AG20443 (cell line): ENCODE results near the gene ADAMTS4.
A peak's percentile ranks its signal among the peaks of the same experiment; 100 is the strongest.

Source experiments
- DNase-seq: peaks from one replicate; pipeline ENCODE4 v3.0.0; 2012; ENCODE audit warnings: low spot score, mixed read lengths

Gene ADAMTS4

DNA sequence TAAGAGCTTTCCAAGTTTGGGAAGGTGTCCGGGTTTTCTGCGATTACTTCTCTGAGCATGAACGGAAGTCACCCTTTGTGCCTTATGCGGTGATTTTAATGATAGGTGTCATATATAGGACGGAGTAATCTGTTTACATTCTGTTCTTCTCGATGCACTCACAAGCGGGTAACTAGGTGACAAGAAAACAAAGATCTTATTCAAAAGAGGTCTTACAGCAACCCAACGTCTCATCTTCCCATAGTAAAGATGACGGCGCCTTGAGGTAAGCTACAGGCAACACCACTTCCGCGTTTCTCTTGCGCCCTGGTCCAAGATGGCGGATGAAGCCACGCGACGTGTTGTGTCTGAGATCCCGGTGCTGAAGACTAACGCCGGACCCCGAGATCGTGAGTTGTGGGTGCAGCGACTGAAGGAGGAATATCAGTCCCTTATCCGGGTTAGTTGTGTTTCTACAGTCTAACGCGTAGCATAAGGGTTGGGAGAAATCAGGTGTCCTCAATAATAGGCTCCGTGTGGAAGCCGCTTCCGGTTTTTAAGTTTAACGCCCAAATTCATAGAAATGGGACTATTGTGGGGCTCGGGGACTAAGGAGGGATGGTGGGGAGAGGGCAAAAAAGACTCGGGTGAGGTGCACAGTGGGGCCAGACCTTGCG lies 45.0 kb downstream of the ADAMTS4 start, which contains the start of gene UFC1:
Gene UFC1, plus strand, starts transcription at position 297 of the 656 bp plus-strand sequence. Its CDS starts 20 bp downstream, at position 317.
- peak; percentile 87 for DNase-seq

DNA sequence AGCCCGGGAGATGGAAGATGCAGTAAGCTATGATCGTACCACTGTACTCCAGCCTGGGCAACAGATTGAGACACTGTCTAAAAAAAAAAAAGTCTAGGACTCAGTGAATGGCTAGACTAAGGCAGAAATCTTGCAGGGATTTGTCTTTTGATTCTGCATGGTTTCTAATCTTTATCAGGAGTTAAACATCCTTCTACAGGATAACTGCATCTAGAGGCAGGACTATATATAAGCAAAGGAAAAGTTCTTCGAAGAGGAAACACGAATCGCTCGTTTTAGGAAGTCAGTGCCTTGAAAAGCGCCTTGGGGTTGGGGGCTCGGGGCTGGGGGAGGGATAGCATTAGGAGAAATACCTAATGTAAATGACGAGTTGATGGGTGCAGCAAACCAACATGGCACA lies 45.7 kb downstream of the ADAMTS4 start:
- no peak for DNase-seq

DNA sequence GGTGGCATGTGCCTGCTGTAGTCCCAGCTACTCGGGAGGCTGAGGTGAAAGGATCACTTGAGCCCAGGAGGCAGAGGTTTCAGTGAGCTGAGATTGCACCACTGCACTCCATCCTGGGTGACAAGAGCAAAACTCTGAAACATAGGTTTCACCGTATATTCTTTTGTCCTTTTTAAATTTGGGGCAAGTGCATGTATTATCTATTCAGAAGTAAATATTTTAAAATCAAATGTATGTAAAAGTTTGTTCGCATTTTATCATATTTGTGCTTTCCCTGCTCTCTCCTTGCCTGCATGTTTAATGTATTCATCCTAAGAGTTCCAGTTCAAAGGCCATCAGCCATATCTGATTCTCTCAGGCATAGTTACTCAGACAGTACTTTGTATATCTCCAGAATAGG lies 53.0 kb downstream of the ADAMTS4 start:
- no peak for DNase-seq

- DNase-seq = no peak
Observed at GRCh38 chr1:161140755-161141400, 58.0 kb downstream of the ADAMTS4 start.

DNA sequence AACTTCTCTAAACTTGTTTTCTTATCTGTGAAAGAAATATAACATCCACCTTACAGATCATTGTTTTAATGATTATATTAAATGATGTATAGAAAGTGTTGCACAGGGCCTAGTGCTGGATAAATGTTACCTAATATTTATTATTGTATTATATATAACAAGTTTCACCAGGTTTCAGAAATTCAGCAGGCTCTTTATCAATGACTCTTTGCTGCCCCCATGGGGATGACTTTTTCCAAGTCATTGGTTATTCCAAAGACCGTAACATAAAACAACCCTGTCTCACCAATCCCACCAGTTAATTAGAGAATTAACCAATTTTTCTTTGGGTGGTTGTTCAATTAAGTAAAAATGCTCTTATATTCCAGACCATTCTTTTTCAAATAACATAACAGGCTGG lies 59.1 kb downstream of the ADAMTS4 start:
- peak; percentile 52 for DNase-seq

GRCh38 chr1:161138431-161138830 lies 60.4 kb downstream of the ADAMTS4 start:
- no peak for DNase-seq

- DNase-seq = no peak
Observed at GRCh38 chr1:161137881-161138280, 61.0 kb downstream of the ADAMTS4 start.
